Sigmoid colon (tissue), 4 donors: Measurements from ENCODE around the gene CYTH3.

Source experiments
- CTCF ChIP-seq, 4 experiments: fragments of 450-650 bp in 3 of 4; fragments of 200-600 bp in 1 of 4; IDR thresholded peaks; one replicate each; pipeline ENCODE4 v1.5.1; 2016 to 2019; ENCODE audit warnings: antibody characterized with exemption in 4 of 4, mild to moderate bottlenecking in 3 of 4, moderate library complexity in 2 of 4
- POLR2A ChIP-seq, 2 donors: fragments of 450-650 bp; IDR thresholded peaks; one replicate each; pipeline ENCODE4 v1.6.1; 2016; ENCODE audit warnings: antibody characterized with exemption in 2 of 2, mild to moderate bottlenecking in 2 of 2, moderate library complexity in 2 of 2
- POLR2AphosphoS5 ChIP-seq, 4 donors: sonication (generic); formaldehyde crosslinking; IDR thresholded peaks; one replicate each; pipeline ENCODE4 v1.6.1; 2017; ENCODE audit warnings: antibody characterized with exemption in 4 of 4

- TF ChIP-seq CTCF (IDR thresholded peaks at IDR 0.05), result no peak
- TF ChIP-seq POLR2AphosphoS5 (IDR thresholded peaks at IDR 0.05), result no peak
- TF ChIP-seq POLR2A (IDR thresholded peaks at IDR 0.05), result no peak
These were observed 12.3 kb upstream of the CYTH3 start for GRCh38 chr7:6284461-6285360.
